ENCODE data around the gene CD274. TPM values are rescaled to one million over a fixed set of nuclear protein-coding genes. Genes with fewer than 3 reads are reported as not detected.

CD274 gene
- total RNA-seq, 1 donor from 2014 or later: 21.4 TPM

DNA sequence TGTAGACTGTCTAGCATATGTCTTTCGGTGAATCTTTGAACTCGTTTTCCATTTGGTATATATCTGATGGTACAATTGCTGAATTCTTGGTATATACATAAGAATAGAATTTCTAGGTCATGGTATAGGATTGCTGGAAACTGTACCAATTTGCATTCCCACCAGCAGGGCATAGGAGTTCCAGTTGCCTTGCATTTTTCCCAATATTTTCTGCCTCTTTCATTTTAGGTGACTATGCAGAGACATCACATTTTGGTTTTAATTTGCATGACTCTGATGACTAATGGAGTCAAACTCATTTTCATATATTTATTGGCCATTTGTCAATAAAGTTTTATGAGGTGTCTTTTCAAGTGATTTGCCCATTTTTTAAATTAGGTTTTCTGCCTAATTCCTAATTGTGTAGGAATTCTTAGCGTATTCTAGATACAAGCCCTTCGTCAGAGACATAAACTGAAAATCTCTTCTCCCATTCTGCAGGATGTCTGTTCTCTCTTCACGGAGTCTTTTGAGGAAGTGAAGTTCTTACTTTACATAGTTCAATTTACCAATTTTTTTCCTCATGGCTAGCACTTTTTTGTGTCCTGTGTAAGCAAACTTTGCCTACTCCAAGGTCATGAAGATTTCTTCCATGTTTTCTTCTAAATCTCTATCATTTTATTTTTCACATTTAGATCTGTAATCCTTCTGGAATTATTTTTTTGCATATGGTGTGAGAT lies 31.1 kb downstream of the CD274 start:
- Histone ChIP-seq H4K20me1 (ENCODE audit: insufficient read depth, low read length) (no peaks in the 10 kb centered on the region), H3K36me3 (ENCODE audit: insufficient read depth, low read length) (no peaks in the 10 kb centered on the region), H3K4me2 (ENCODE audit: low read length) (no peak overlapping the region), H3K27me3 (ENCODE audit: insufficient read depth, low read length) (no peaks in the 10 kb centered on the region), H3K27ac (ENCODE audit: low read depth, low read length) (no peak overlapping the region), H3K9ac (ENCODE audit: low read length) (no peak overlapping the region), H3K9me3 (ENCODE audit: insufficient read depth, low read depth, low read length) (no peaks in the 10 kb centered on the region), H3K4me1 (ENCODE audit: insufficient read depth, low read length) (no peaks in the 10 kb centered on the region), H3K4me3 (ENCODE audit: insufficient read depth, low read depth, low read length) (no peak overlapping the region), H2AFZ (ENCODE audit: low read depth, low read length) (no peak overlapping the region), H3K79me2 (ENCODE audit: insufficient read depth, low read length) (no peaks in the 10 kb centered on the region)
- Mint-ChIP-seq H3K4me1 (ENCODE audit: low read depth, unreplicated experiment) (no peaks in the 10 kb centered on the region), H3K27me3 (ENCODE audit: low read depth, unreplicated experiment) (no peaks in the 10 kb centered on the region), H3K4me3 (ENCODE audit: unreplicated experiment) (no peak overlapping the region), H3K27ac (ENCODE audit: unreplicated experiment) (no peak overlapping the region), H3K36me3 (ENCODE audit: low read depth, unreplicated experiment) (no peaks in the 10 kb centered on the region), H3K9me3 (ENCODE audit: unreplicated experiment) (peaks cover 4% of the 10 kb centered on the region)
- no peak for TF ChIP-seq EZH2 (IDR thresholded peaks at IDR 0.05; ENCODE audit: insufficient read depth, low read length)
- TF ChIP-seq, protein P1, sequence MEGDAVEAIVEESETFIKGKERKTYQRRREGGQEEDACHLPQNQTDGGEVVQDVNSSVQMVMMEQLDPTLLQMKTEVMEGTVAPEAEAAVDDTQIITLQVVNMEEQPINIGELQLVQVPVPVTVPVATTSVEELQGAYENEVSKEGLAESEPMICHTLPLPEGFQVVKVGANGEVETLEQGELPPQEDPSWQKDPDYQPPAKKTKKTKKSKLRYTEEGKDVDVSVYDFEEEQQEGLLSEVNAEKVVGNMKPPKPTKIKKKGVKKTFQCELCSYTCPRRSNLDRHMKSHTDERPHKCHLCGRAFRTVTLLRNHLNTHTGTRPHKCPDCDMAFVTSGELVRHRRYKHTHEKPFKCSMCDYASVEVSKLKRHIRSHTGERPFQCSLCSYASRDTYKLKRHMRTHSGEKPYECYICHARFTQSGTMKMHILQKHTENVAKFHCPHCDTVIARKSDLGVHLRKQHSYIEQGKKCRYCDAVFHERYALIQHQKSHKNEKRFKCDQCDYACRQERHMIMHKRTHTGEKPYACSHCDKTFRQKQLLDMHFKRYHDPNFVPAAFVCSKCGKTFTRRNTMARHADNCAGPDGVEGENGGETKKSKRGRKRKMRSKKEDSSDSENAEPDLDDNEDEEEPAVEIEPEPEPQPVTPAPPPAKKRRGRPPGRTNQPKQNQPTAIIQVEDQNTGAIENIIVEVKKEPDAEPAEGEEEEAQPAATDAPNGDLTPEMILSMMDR (IDR thresholded peaks at IDR 0.05; ENCODE audit: insufficient read depth, low read depth, low read length): peak; percentile 10
- no peak for DNase-seq (ENCODE audit: low read depth)
- peak; percentile 50 for FAIRE-seq

DNA sequence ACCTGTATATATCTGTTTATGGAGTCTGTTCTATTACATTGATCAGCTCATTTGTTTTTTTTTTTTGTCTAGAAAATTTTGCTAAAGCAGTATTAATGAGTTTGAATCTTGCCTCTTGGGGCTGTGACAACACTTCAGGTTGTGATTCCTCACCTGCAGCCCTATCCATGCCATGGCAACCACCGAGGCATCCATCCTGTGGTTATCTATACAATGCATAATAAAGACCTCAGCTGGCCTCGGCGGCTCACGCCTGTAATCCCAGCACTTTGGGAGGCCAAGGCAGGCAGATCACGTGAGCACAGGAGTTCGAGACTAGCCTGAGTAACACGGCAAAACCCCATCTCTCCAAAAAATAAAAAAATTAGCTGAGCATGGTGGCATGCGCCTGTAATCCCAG lies 31.9 kb downstream of the CD274 start:
- TF ChIP-seq EZH2 (IDR thresholded peaks at IDR 0.05; ENCODE audit: insufficient read depth, low read length): no peak
- TF ChIP-seq, protein P1 (IDR thresholded peaks at IDR 0.05; ENCODE audit: insufficient read depth, low read depth, low read length): no peak
- Histone ChIP-seq H3K4me1 (ENCODE audit: insufficient read depth, low read length) (no peaks in the 10 kb centered on the region), H3K9me3 (ENCODE audit: insufficient read depth, low read depth, low read length) (no peaks in the 10 kb centered on the region), H3K27ac (ENCODE audit: low read depth, low read length) (no peak overlapping the region), H4K20me1 (ENCODE audit: insufficient read depth, low read length) (no peaks in the 10 kb centered on the region), H3K79me2 (ENCODE audit: insufficient read depth, low read length) (no peaks in the 10 kb centered on the region), H2AFZ (ENCODE audit: low read depth, low read length) (no peak overlapping the region), H3K36me3 (ENCODE audit: insufficient read depth, low read length) (no peaks in the 10 kb centered on the region), H3K4me3 (ENCODE audit: insufficient read depth, low read depth, low read length) (no peak overlapping the region), H3K9ac (ENCODE audit: low read length) (no peak overlapping the region), H3K27me3 (ENCODE audit: insufficient read depth, low read length) (no peaks in the 10 kb centered on the region), H3K4me2 (ENCODE audit: low read length) (no peak overlapping the region)
- FAIRE-seq (no peak), DNase-seq (ENCODE audit: low read depth) (no peak)
- Mint-ChIP-seq H3K4me1 (ENCODE audit: low read depth, unreplicated experiment) (no peaks in the 10 kb centered on the region), H3K4me3 (ENCODE audit: unreplicated experiment) (no peak overlapping the region), H3K27ac (ENCODE audit: unreplicated experiment) (no peak overlapping the region), H3K36me3 (ENCODE audit: low read depth, unreplicated experiment) (no peaks in the 10 kb centered on the region), H3K27me3 (ENCODE audit: low read depth, unreplicated experiment) (no peaks in the 10 kb centered on the region), H3K9me3 (ENCODE audit: unreplicated experiment) (peaks cover 7% of the 10 kb centered on the region)

DNA sequence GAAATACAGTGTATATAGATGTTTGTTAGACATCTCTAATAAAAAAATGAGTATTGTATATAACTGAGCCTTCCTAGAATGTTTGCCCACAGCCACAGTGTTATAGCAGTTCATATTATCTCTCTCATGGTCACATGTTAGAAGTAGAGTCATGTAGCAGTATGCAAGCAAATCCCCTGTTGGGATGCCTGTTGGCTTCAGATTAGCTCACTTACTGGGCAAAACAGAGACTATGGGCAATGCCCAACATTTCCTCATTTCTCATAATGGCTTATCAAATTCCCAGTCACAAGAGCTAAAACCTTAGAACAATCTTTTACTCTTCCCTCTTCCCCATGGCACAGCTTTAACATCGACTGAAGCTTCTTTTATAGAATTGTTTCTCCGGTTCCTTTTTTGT lies 33.0 kb downstream of the CD274 start:
- no peaks in the 10 kb centered on the region for H3K9me3 ChIP-seq (ENCODE audit: insufficient read depth, low read depth, low read length)
- H4K20me1 ChIP-seq (ENCODE audit: insufficient read depth, low read length): no peaks in the 10 kb centered on the region
- no peaks in the 10 kb centered on the region for H3K4me1 ChIP-seq (ENCODE audit: insufficient read depth, low read length)
- TF ChIP-seq EZH2 (IDR thresholded peaks at IDR 0.05; ENCODE audit: insufficient read depth, low read length): no peak
- TF ChIP-seq, protein P1 (IDR thresholded peaks at IDR 0.05; ENCODE audit: insufficient read depth, low read depth, low read length): no peak
- Mint-ChIP-seq H3K27me3 (ENCODE audit: low read depth, unreplicated experiment) (no peaks in the 10 kb centered on the region), H3K27ac (ENCODE audit: unreplicated experiment) (no peak overlapping the region), H3K36me3 (ENCODE audit: low read depth, unreplicated experiment) (no peaks in the 10 kb centered on the region), H3K9me3 (ENCODE audit: unreplicated experiment) (peaks cover 3% of the 10 kb centered on the region), H3K4me1 (ENCODE audit: low read depth, unreplicated experiment) (peaks cover 2% of the 10 kb centered on the region), H3K4me3 (ENCODE audit: unreplicated experiment) (no peak overlapping the region)
- H3K27ac ChIP-seq (ENCODE audit: low read depth, low read length): no peak overlapping the region
- no peaks in the 10 kb centered on the region for H3K27me3 ChIP-seq (ENCODE audit: insufficient read depth, low read length)
- no peak overlapping the region for H3K9ac ChIP-seq (ENCODE audit: low read length)
- FAIRE-seq (no peak), DNase-seq (ENCODE audit: low read depth) (no peak)
- H3K4me3 ChIP-seq (ENCODE audit: insufficient read depth, low read depth, low read length): no peak overlapping the region
- H2AFZ ChIP-seq (ENCODE audit: low read depth, low read length): no peak overlapping the region
- no peaks in the 10 kb centered on the region for H3K36me3 ChIP-seq (ENCODE audit: insufficient read depth, low read length)
- no peak overlapping the region for H3K4me2 ChIP-seq (ENCODE audit: low read length)
- H3K79me2 ChIP-seq (ENCODE audit: insufficient read depth, low read length): no peaks in the 10 kb centered on the region
